NT2/D1 (cell line): ENCODE data around the gene CHST4.

Experiments used
- SUZ12 ChIP-seq: IDR thresholded peaks from 2 replicates; pipeline ENCODE4 v1.6.1; 2011; ENCODE audit not compliant: insufficient read length, insufficient read depth; ENCODE audit errors: extremely low read depth
- YY1 ChIP-seq: IDR thresholded peaks from 2 replicates; pipeline ENCODE4 v1.6.1; 2011; ENCODE audit not compliant: insufficient read length, insufficient read depth
- ZNF274 ChIP-seq: IDR thresholded peaks from 2 replicates; pipeline ENCODE4 v1.6.1; 2011; ENCODE audit warnings: mild to moderate bottlenecking, low read depth, low read length

DNA sequence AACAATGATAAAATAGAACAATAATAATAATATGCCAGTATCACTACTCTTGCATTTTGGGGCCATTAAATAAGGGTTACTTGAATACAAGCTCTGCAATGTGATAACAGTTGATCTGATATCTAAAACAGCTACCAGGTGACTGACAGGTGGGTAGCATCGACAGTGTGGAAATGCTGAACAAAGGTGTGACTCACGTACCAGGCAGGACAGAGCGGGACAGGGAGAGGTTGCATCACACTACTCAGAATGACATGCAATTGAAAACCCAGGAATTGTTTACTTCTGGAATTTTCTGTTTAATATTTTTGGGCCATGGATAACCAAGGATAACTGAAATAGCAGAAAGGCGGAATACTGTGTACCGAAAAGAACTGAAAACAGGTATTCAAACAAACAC is 21.3 kb upstream of the CHST4 start:
- no peak for TF ChIP-seq ZNF274
- no peak for TF ChIP-seq SUZ12
- no peak for TF ChIP-seq YY1
